Urinary bladder (tissue), 4 donors: ENCODE data around the gene PDE5A. TPM values are rescaled to one million over a fixed set of nuclear protein-coding genes. Genes with fewer than 3 reads are reported as not detected.
"Not testable (repeated sequence)": the region's sequence is repeated elsewhere in the genome, so short reads cannot be mapped to it uniquely, and the experiment has no call there.

Experiments
- DNase-seq: peaks from one replicate; pipeline ENCODE4 v3.0.0-alpha.2; 2015; ENCODE audit errors: extremely low spot score
- H3K27ac ChIP-seq: one replicate; pipeline ENCODE4 v1.5.1; 2013; ENCODE audit warnings: low read depth, mild to moderate bottlenecking, moderate library complexity
- H3K36me3 ChIP-seq: one replicate; pipeline ENCODE4 v1.6.1; 2013; ENCODE audit warnings: mild to moderate bottlenecking, moderate library complexity; ENCODE audit not compliant: insufficient read depth
- H3K4me1 ChIP-seq: one replicate; pipeline ENCODE4 v1.6.1; 2013; ENCODE audit warnings: mild to moderate bottlenecking, moderate library complexity; ENCODE audit not compliant: insufficient read depth
- H3K4me3 ChIP-seq: one replicate; pipeline ENCODE4 v1.5.1; 2013; ENCODE audit warnings: low read depth, low read length
- WGBS: extraction: QIAGEN DNeasy Blood & Tissue Kit; methylation state at CpG from one replicate; pipeline ENCODE4 v1.1.7; 2013; 5-methylcytosine and 5-hydroxymethylcytosine counted together
- polyA plus RNA-seq: library from polyadenylated mRNA; stranded (reverse); fragments of 200-250 nt; gene quantifications from one replicate; pipeline ENCODE4 v1.2.3, GENCODE V29; 2013
- total RNA-seq: library from RNA; depleted of rRNA; stranded (reverse); fragments of >200 nt; gene quantifications from one replicate; pipeline ENCODE4 v1.2.3, GENCODE V29; 2014
- donor health status: healthy with polysubstance abuse.
- donor health status: healthy.

PDE5A gene
- total and polyA plus RNA-seq, 2 donors: 22.9 to 473 TPM

- Histone ChIP-seq H3K27ac (no peak overlapping the region), H3K36me3 (no peaks in the 10 kb centered on the region), H3K4me3 (no peak overlapping the region), H3K4me1 (peaks cover 2% of the 10 kb centered on the region)
- no peak for DNase-seq
Observed at GRCh38 chr4:119659576-119659975, 31.0 kb upstream of the PDE5A start.

GRCh38 chr4:119657111-119657611 is 28.6 kb upstream of the PDE5A start:
- no peak for DNase-seq
- no peaks in the 10 kb centered on the region for H3K36me3 ChIP-seq
- peaks cover 2% of the 10 kb centered on the region for H3K4me1 ChIP-seq
- H3K27ac ChIP-seq: no peak overlapping the region
- H3K4me3 ChIP-seq: no peak overlapping the region

GRCh38 chr4:119656342-119656741 is 27.7 kb upstream of the PDE5A start:
- Histone ChIP-seq H3K4me1 (peaks cover 2% of the 10 kb centered on the region), H3K36me3 (no peaks in the 10 kb centered on the region), H3K27ac (no peak overlapping the region), H3K4me3 (no peak overlapping the region)
- no peak for DNase-seq

- Histone ChIP-seq H3K4me1 (no peaks in the 10 kb centered on the region), H3K27ac (no peak overlapping the region), H3K4me3 (no peak overlapping the region), H3K36me3 (no peaks in the 10 kb centered on the region)
- 59% methylated on average over 4 of the region's 4 CpGs for WGBS
- no peak for DNase-seq
Observed at GRCh38 chr4:119655111-119655837, 26.7 kb upstream of the PDE5A start.

GRCh38 chr4:119653990-119654389 is 25.4 kb upstream of the PDE5A start:
- Histone ChIP-seq H3K27ac (no peak overlapping the region), H3K36me3 (no peaks in the 10 kb centered on the region), H3K4me3 (no peak overlapping the region), H3K4me1 (no peaks in the 10 kb centered on the region)
- WGBS: 79% methylated on average over 4 of the region's 4 CpGs
- no peak for DNase-seq

GRCh38 chr4:119652998-119653397 is 24.4 kb upstream of the PDE5A start:
- H3K4me3 ChIP-seq: no peak overlapping the region
- 93% methylated on average over 1 of the region's 1 CpG for WGBS
- no peaks in the 10 kb centered on the region for H3K4me1 ChIP-seq
- no peaks in the 10 kb centered on the region for H3K36me3 ChIP-seq
- DNase-seq: no peak
- H3K27ac ChIP-seq: no peak overlapping the region

- Histone ChIP-seq H3K27ac (no peak overlapping the region), H3K36me3 (no peaks in the 10 kb centered on the region), H3K4me3 (no peak overlapping the region), H3K4me1 (no peaks in the 10 kb centered on the region)
- WGBS: 92% methylated on average over 2 of the region's 2 CpGs
- DNase-seq: no peak
Observed at GRCh38 chr4:119648398-119648797, 19.8 kb upstream of the PDE5A start.

- Histone ChIP-seq H3K4me1 (no peaks in the 10 kb centered on the region), H3K27ac (no peak overlapping the region), H3K4me3 (no peak overlapping the region), H3K36me3 (no peaks in the 10 kb centered on the region)
- DNase-seq: no peak
- 83% methylated on average over 3 of the region's 3 CpGs for WGBS
Observed at GRCh38 chr4:119647558-119647957, 19.0 kb upstream of the PDE5A start.

- peak; percentile 59 for DNase-seq
- no peaks in the 10 kb centered on the region for H3K36me3 ChIP-seq
- H3K27ac ChIP-seq: no peak overlapping the region
- H3K4me1 ChIP-seq: no peaks in the 10 kb centered on the region
- H3K4me3 ChIP-seq: no peak overlapping the region
- 50% methylated on average over 5 of the region's 5 CpGs for WGBS
Observed at GRCh38 chr4:119646347-119647071, 17.9 kb upstream of the PDE5A start.

GRCh38 chr4:119643306-119644042 is 14.9 kb upstream of the PDE5A start:
- Histone ChIP-seq H3K27ac (no peak overlapping the region), H3K36me3 (no peaks in the 10 kb centered on the region), H3K4me3 (no peak overlapping the region), H3K4me1 (no peaks in the 10 kb centered on the region)
- WGBS: 75% methylated on average over 6 of the region's 6 CpGs
- no peak for DNase-seq

GRCh38 chr4:119641765-119642164 is 13.2 kb upstream of the PDE5A start:
- no peak overlapping the region for H3K4me3 ChIP-seq

GRCh38 chr4:119638359-119638758 is 9.8 kb upstream of the PDE5A start:
- Histone ChIP-seq H3K36me3 (no peaks in the 10 kb centered on the region), H3K4me1 (no peaks in the 10 kb centered on the region), H3K27ac (no peak overlapping the region), H3K4me3 (no peak overlapping the region)
- DNase-seq: no peak
- WGBS: 32% methylated on average over 1 of the region's 1 CpG

More at GRCh38 chr4:119641765-119642164, 13.2 kb upstream of the PDE5A start:
- Histone ChIP-seq H3K4me1 (no peaks in the 10 kb centered on the region), H3K36me3 (no peaks in the 10 kb centered on the region), H3K27ac (no peak overlapping the region)
- no peak for DNase-seq

- not testable (repeated sequence) for H3K36me3 ChIP-seq, DNase-seq, H3K27ac ChIP-seq, H3K4me1 ChIP-seq, H3K4me3 ChIP-seq
Observed at GRCh38 chr4:119636851-119637250, 8.2 kb upstream of the PDE5A start.

- no peaks in the 10 kb centered on the region for H3K4me1 ChIP-seq
- H3K4me3 ChIP-seq: no peak overlapping the region
- DNase-seq: no peak
- 89% methylated on average over 1 of the region's 1 CpG for WGBS
- no peaks in the 10 kb centered on the region for H3K36me3 ChIP-seq
- no peak overlapping the region for H3K27ac ChIP-seq
Observed at GRCh38 chr4:119632216-119632615, 3.6 kb upstream of the PDE5A start.
